ENCODE measurements around the gene OGFOD1. TPM values are rescaled to one million over a fixed set of nuclear protein-coding genes. Genes with fewer than 3 reads are reported as not detected.

The OGFOD1 gene
- total and polyA plus RNA-seq, 10 of the 15 experiments (the other 5 are each of a cell fraction or from before 2014, with no cell fraction given) = 31.4 to 119 (median 51.6) TPM

DNA sequence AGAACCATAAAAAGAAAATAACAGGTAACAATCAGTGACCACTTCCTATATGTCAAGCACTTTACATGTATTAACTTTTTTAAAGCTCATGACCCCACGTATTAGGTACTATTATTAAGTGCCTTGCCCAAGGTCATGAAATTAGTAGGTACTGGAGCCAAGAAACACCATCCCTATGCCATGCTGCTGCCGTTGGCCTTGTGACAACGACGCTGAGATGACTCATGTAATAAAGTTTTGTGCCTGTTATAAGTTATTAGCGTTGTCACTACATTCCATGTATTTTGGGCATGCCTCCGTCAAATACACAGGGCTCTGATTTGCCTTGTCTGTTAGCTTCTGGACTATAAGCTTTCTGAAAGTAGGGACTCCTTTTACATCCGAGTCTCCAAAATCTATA is 67.1 kb downstream of the OGFOD1 start:
- Histone ChIP-seq H3K36me3 (ENCODE audit: control insufficient read depth in 2 of 2, insufficient read depth in 2 of 2, low read length in 1 of 2) (no peaks in the 10 kb centered on the region), H3K4me1 (ENCODE audit: control insufficient read depth, insufficient read depth, low read length) (no peaks in the 10 kb centered on the region; the same call in 1 of the 2 replicates), H3K4me2 (ENCODE audit: control insufficient read depth, insufficient read depth) (no peak overlapping the region), H3K27me3 (replicated peaks in 1 of 2; ENCODE audit: control insufficient read depth in 2 of 2, insufficient read depth in 2 of 2, low read length in 1 of 2) (no peaks in the 10 kb centered on the region), H3K27ac (ENCODE audit: control insufficient read depth, insufficient read depth) (no peak overlapping the region), H3K79me2 (ENCODE audit: control insufficient read depth, insufficient read depth, low read length) (no peaks in the 10 kb centered on the region), H2AFZ (ENCODE audit: control insufficient read depth, low read depth, low read length) (no peak overlapping the region), H3K9me3 (replicated peaks; ENCODE audit: control insufficient read depth, insufficient read depth, low read length) (no peaks in the 10 kb centered on the region; the same call in 2 of the 3 replicates), H3K4me3 (no peak overlapping the region), H4K20me1 (ENCODE audit: control insufficient read depth, insufficient read depth) (no peaks in the 10 kb centered on the region), H3K9ac (ENCODE audit: control insufficient read depth, insufficient read depth, low read length) (no peak overlapping the region)
- ChIA-PET CTCF (interaction anchor here (1.0 to 2.3 kb wide), 3 partner anchors 58 to 184 kb away, joined by 3 to 9 read pairs (median 3); no protein-coding TSS in a partner anchor), RAD21 (ENCODE audit: unreplicated experiment) (interaction anchor here (1.1 kb wide), 1 partner anchor 92 kb away, joined by 3 read pairs; no protein-coding TSS in a partner anchor), SMC1A (ENCODE audit: uncharacterized antibody, unreplicated experiment) (interaction anchor here (0.9 to 1.6 kb wide), 2 partner anchors 11 to 183 kb away, joined by 3 to 8 read pairs; no protein-coding TSS in a partner anchor), POLR2A (interaction anchor here (1.0 kb wide), 2 partner anchors 9 to 11 kb away, joined by 3 read pairs; no protein-coding TSS in a partner anchor)
- intact Hi-C loops (cut with micrococcal nuclease; ENCODE audit: unreplicated experiment) = no loop called here
- TF ChIP-seq HDGF (IDR thresholded peaks at IDR 0.05) (no peak), GABPA (IDR thresholded peaks at IDR 0.05; ENCODE audit: low read depth) (no peak), EED (IDR thresholded peaks at IDR 0.05; ENCODE audit: low read depth) (no peak), ZNF207 (IDR thresholded peaks at IDR 0.05; ENCODE audit: borderline replicate concordance) (no peak), STAT3 (IDR thresholded peaks at IDR 0.05; ENCODE audit: low read depth, low read length) (no peak)
- TF ChIP-seq, protein P1, sequence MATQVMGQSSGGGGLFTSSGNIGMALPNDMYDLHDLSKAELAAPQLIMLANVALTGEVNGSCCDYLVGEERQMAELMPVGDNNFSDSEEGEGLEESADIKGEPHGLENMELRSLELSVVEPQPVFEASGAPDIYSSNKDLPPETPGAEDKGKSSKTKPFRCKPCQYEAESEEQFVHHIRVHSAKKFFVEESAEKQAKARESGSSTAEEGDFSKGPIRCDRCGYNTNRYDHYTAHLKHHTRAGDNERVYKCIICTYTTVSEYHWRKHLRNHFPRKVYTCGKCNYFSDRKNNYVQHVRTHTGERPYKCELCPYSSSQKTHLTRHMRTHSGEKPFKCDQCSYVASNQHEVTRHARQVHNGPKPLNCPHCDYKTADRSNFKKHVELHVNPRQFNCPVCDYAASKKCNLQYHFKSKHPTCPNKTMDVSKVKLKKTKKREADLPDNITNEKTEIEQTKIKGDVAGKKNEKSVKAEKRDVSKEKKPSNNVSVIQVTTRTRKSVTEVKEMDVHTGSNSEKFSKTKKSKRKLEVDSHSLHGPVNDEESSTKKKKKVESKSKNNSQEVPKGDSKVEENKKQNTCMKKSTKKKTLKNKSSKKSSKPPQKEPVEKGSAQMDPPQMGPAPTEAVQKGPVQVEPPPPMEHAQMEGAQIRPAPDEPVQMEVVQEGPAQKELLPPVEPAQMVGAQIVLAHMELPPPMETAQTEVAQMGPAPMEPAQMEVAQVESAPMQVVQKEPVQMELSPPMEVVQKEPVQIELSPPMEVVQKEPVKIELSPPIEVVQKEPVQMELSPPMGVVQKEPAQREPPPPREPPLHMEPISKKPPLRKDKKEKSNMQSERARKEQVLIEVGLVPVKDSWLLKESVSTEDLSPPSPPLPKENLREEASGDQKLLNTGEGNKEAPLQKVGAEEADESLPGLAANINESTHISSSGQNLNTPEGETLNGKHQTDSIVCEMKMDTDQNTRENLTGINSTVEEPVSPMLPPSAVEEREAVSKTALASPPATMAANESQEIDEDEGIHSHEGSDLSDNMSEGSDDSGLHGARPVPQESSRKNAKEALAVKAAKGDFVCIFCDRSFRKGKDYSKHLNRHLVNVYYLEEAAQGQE (IDR thresholded peaks at IDR 0.05; ENCODE audit: low read depth, low read length) = no peak
- in situ Hi-C loops (cut with MboI) = no loop called here
- TSS peak; percentile 75 for BruUV-seq (replicated peaks)
- FAIRE-seq = no peak
- 73% methylated on average over 7 of the region's 7 CpGs for WGBS (ENCODE audit: insufficient coverage, insufficient replicate concordance, low lambda C conversion rate, missing lambda C conversion rate)
- ATAC-seq = no peak
- no peak for DNase-seq (ENCODE audit: low read depth, low spot score)

Measured in GM12878 (cell line).